ENCODE results near the gene PRX. TPM values are rescaled to one million over a fixed set of nuclear protein-coding genes. Genes with fewer than 3 reads are reported as not detected.

PRX gene
- total and polyA plus RNA-seq, 8 donors, result 11.5 to 20.0 (median 14.2) TPM

DNA sequence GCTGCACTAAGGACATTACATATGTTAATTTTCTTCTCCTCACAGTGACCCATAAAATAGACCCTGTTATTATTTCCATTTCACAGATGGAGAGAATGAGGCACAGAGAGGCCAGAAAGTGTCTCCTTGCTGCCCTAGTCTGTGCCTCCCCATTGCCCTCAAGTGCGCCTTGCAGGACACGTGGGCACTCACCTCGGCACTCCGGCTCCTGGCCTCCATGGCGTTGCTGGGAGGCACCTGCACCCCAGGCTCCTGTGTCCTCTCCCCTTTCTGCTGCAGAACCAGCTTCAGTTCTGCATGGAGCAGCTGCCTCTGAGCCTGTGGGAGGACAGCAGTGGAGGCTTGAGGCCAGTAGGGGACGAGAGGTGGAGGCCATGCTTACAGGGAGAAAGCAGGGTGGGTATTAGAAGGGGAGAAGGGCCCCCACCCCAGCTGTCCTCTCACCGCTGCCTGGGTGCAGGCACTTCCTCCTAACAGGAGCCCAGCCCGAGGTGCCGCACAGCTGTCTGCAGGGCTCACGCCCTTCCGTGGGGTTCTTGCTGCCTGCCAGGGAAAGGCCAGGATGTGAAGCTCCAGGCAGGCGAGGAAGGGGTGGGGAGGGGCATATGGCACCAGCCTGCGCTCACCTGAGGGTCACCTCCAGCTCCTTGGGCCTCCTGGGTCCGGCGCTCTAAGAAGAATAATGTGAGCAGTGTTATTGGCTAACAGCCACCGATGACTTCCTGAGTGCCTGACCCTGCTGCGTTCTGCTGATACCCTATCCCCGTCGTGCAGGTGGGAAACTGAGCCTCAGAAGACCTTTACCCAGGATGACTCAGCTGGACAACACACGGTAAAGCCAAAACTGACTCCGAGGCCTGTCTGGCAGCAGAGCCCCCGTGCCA lies 5.2 kb downstream of the PRX start:
- Histone ChIP-seq H3K4me3 (no peak overlapping the region), H3K27me3 (no peaks in the 10 kb centered on the region), H3K27ac (peak overlapping the region in 1 of 2 donors; percentile 18), H3K4me1 (peaks cover 3 to 33% of the 10 kb centered on the region in 2 donors), H3K9me3 (no peaks in the 10 kb centered on the region), H3K36me3 (no peaks in the 10 kb centered on the region)
- peak in 1 of 4 donors; percentile 81 for DNase-seq
- TF ChIP-seq, protein P1, sequence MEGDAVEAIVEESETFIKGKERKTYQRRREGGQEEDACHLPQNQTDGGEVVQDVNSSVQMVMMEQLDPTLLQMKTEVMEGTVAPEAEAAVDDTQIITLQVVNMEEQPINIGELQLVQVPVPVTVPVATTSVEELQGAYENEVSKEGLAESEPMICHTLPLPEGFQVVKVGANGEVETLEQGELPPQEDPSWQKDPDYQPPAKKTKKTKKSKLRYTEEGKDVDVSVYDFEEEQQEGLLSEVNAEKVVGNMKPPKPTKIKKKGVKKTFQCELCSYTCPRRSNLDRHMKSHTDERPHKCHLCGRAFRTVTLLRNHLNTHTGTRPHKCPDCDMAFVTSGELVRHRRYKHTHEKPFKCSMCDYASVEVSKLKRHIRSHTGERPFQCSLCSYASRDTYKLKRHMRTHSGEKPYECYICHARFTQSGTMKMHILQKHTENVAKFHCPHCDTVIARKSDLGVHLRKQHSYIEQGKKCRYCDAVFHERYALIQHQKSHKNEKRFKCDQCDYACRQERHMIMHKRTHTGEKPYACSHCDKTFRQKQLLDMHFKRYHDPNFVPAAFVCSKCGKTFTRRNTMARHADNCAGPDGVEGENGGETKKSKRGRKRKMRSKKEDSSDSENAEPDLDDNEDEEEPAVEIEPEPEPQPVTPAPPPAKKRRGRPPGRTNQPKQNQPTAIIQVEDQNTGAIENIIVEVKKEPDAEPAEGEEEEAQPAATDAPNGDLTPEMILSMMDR (IDR thresholded peaks at IDR 0.05), result no peak
- no peak for ATAC-seq
- intact Hi-C loops (cut with DNase I), result no loop called here

DNA sequence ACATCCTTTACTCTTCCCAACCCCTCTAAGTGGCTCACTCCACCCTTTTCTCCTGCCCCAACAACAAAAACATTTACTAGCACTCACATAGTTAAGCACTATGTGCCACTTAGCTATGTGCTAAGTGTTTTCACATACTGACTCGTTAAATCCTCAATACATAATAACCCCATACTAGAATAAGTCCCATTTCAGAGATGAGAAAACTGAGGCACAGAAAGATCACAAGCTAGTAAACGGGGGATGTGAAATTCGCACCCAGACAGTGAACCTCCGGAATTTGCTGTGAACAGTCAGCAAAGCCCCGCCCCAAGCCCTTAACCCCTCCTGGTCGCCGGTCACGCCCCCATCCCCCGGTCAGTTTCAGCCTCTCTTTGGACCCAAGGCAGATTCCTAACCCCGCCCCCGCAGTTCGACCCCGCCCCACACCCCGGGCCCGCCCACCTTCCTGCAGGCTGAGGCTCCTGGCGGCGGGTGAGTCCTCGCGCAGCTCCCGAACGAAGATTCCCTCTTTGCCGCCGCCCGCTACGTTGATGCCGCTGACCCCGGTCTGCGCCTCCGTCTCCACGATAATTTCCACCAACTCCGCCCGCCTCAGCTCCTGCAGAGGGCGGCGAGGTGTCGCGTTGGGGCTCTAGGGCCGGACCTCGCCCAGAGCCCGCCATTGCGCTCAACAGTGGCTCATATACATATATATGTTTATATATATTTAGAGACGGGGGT lies 9.8 kb downstream of the PRX start:
- Histone ChIP-seq H3K27me3 (no peaks in the 10 kb centered on the region), H3K4me1 (peaks cover 3 to 33% of the 10 kb centered on the region in 2 donors), H3K36me3 (peaks cover 0 to 2% of the 10 kb centered on the region in 2 donors), H3K9me3 (no peaks in the 10 kb centered on the region), H3K27ac (peak overlapping the region; percentile 80 to 89), H3K4me3 (peak overlapping the region; percentile 66 to 69)
- DNase-seq (peak in 3 of 4 donors; percentile 89 to 97 (median 94)), ATAC-seq (peak; percentile 94)
- TF ChIP-seq, protein P1 (IDR thresholded peaks at IDR 0.05), result no peak
- intact Hi-C loops (cut with DNase I), result no loop called here

DNA sequence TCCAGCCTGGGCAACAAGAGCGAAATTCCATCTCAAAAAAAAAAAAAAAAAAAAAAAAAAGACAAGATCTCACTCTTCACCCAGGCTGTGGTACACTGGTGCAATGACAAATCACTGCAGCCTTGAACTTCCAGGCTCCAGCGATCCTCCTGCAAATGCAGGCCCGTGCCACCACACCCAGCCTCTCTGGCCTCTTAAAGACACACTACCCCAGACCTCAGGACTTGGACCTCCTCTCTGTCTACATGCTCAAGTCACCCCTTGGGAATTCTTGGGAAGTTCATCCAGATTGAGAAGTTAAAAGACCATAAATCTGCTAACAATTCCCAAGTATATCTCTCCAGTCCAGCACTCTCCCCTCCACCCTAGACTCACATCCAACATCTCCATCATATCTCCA lies 12.6 kb downstream of the PRX start:
- Histone ChIP-seq H3K9me3 (no peaks in the 10 kb centered on the region), H3K27me3 (no peaks in the 10 kb centered on the region), H3K4me3 (no peak overlapping the region), H3K4me1 (peaks cover 3 to 29% of the 10 kb centered on the region in 2 donors), H3K36me3 (peaks cover 0 to 21% of the 10 kb centered on the region in 2 donors), H3K27ac (no peak overlapping the region)
- intact Hi-C loops (cut with DNase I), result no loop called here
- TF ChIP-seq, protein P1 (IDR thresholded peaks at IDR 0.05), result no peak
- ATAC-seq (no peak), DNase-seq (no peak)

DNA sequence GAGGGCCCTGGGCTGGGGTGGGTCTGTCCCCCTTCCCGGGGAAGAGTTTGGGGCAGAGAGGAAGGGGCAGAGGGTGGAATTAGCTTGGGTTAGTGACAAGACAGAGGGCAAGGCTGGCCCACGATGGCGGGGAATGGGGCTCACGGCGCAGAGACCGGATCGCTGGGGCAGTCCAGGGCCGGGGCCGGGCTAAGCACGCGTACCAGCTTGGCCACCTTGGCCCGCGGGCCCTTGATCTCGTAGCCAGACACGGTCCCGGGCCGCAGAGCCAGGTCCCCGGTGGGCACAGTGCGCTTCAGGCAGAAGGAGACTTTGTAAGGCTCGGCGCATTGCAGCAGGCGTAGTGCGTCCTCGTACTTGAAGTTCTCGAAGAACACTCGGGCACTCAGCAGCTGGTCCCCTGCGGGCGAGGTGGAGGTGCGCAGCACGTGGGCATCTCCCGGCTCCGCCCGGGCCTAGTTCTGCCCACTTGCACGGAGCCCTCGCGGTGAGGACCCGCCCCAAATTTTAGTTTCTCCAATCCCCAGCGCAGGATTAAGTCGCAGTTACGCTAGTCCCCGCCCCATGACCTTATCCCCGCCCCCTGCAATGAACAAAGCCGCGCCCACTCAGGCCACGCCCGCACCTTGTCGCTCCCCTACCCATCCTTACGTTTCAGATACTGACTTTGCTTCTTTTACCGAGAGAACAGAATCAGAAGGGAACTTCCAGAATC lies 14.6 kb downstream of the PRX start:
- no peak overlapping the region for H3K4me3 ChIP-seq
- H3K36me3 ChIP-seq, result peaks cover 0 to 21% of the 10 kb centered on the region in 2 donors
- H3K27ac ChIP-seq, result no peak overlapping the region
- peak; percentile 80 for ATAC-seq
- no peaks in the 10 kb centered on the region for H3K9me3 ChIP-seq
- DNase-seq, result peak in 3 of 4 donors; percentile 74 to 83 (median 76)
- intact Hi-C loops (cut with DNase I), result no loop called here
- H3K4me1 ChIP-seq, result peaks cover 3 to 15% of the 10 kb centered on the region in 2 donors
- no peaks in the 10 kb centered on the region for H3K27me3 ChIP-seq
- TF ChIP-seq, protein P1 (IDR thresholded peaks at IDR 0.05), result no peak
